Measurements from ENCODE around the gene IST1. TPM values are rescaled to one million over a fixed set of nuclear protein-coding genes. Genes with fewer than 3 reads are reported as not detected.
A peak's percentile ranks its signal among the peaks of the same experiment; 100 is the strongest.

IST1 gene
- total and polyA plus RNA-seq, 9 of the 15 experiments (the other 6 are each of a cell fraction or from before 2014, with no cell fraction given), result 135 to 334 (median 188) TPM

DNA sequence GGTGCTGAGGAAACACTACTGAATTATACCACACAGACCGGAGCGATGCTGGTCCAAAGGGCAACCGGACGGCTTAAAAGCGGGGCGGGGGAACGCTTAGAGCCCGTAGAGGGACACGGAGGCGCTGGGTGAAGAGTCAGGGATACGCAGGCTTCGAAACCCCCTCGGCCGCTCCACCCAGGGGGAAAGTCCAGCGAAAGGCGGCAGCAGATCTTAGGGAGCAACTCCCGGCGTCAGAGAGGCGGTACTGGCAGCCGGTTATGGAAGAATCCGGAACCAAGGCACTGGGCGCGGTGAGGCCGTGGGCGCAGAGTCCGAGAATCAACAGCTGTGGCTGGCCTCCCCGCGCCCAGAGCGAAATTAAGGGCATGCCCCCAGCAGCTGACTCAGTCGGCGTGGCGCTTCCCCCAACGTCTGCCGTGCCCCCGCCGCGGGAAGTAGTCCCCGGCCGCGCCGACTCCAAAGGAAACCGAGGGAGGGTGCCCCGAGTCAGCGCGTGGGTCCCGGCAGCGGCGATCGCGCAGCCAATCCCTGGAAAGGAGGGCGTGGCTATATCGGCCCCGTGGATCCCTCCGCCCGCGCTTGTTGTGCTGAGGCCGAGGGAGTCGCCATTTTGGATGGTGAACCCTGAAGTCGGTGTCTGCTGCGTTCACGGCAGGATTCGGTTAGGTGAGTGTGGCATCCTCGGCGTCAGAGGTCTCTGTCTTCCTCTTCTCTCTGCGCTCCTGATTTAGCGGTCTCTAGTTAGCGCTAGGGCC is at the start of gene IST1 (continued):
- TF ChIP-seq ZBTB7A (IDR thresholded peaks at IDR 0.05; ENCODE audit: borderline replicate concordance, control insufficient read depth, low read depth, low read length), result peak; percentile 71; the same call in 1 of the 2 replicates
- TF ChIP-seq NEUROD1 (IDR thresholded peaks at IDR 0.05; ENCODE audit: borderline replicate concordance, low read depth, low read length, partially characterized antibody), result peak; percentile 74
- peak in 1 of 2 experiments; percentile 53; a peak in 1 of 4 replicates for TF ChIP-seq TBL1XR1 (IDR thresholded peaks at IDR 0.05; ENCODE audit: low read length in 2 of 2)
- no peak for TF ChIP-seq ZNF644 (tag; IDR thresholded peaks at IDR 0.05; ENCODE audit: low read depth)
- 0 out of 2 replicates have a peak, but pooled peaks have one; percentile 42 for TF ChIP-seq RNF2 (IDR thresholded peaks at IDR 0.05)
- peak; percentile 77 to 82 for TF ChIP-seq E2F6 (IDR thresholded peaks at IDR 0.05; ENCODE audit: borderline replicate concordance in 1 of 2, extremely low read depth in 1 of 2, insufficient read depth in 1 of 2, insufficient read length in 1 of 2, low read depth in 1 of 2, low read length in 1 of 2, poor library complexity in 1 of 2, severe bottlenecking in 1 of 2)
- no peak for TF ChIP-seq HDGF (IDR thresholded peaks at IDR 0.05)
- TF ChIP-seq, protein P1, sequence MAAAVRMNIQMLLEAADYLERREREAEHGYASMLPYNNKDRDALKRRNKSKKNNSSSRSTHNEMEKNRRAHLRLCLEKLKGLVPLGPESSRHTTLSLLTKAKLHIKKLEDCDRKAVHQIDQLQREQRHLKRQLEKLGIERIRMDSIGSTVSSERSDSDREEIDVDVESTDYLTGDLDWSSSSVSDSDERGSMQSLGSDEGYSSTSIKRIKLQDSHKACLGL (CRISPR knock-in tag; IDR thresholded peaks at IDR 0.05; ENCODE audit: borderline replicate concordance, poor library complexity, severe bottlenecking), result peak; percentile 18
- TF ChIP-seq DACH1 (IDR thresholded peaks at IDR 0.05; ENCODE audit: partially characterized antibody), result peak; percentile 93
- no peak for TF ChIP-seq CHD1 (IDR thresholded peaks at IDR 0.05; ENCODE audit: low read length)
- TF ChIP-seq NR2C1 (IDR thresholded peaks at IDR 0.05), result peak; percentile 68
- peak; percentile 80 for TF ChIP-seq NR2C1 (tag; IDR thresholded peaks at IDR 0.05)
- TF ChIP-seq, protein P2, sequence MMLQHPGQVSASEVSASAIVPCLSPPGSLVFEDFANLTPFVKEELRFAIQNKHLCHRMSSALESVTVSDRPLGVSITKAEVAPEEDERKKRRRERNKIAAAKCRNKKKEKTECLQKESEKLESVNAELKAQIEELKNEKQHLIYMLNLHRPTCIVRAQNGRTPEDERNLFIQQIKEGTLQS (IDR thresholded peaks at IDR 0.05), result peak; percentile 77
- TF ChIP-seq, protein P2 (CRISPR knock-in tag; conservative IDR thresholded peaks at IDR 0.05), result peak; percentile 72; the same call in 1 of the 2 replicates
- TF ChIP-seq MCM7 (IDR thresholded peaks at IDR 0.05), result no peak
- TF ChIP-seq BRD9 (IDR thresholded peaks at IDR 0.05; ENCODE audit: low read depth, partially characterized antibody), result peak; percentile 71
- peak; percentile 86 for TF ChIP-seq POLR2B (IDR thresholded peaks at IDR 0.05; ENCODE audit: low read depth, partially characterized antibody)
- TF ChIP-seq SMAD4 (CRISPR knock-in tag; conservative IDR thresholded peaks at IDR 0.05), result peak; percentile 94
- peak; percentile 70 for TF ChIP-seq MYNN (IDR thresholded peaks at IDR 0.05)
- no peak for TF ChIP-seq MYNN (CRISPR knock-in tag; IDR thresholded peaks at IDR 0.05)
- TF ChIP-seq CCAR2 (IDR thresholded peaks at IDR 0.05; ENCODE audit: low read depth, low read length), result no peak
- TF ChIP-seq PHB2 (IDR thresholded peaks at IDR 0.05; ENCODE audit: low read depth), result no peak
- TF ChIP-seq KDM5B (IDR thresholded peaks at IDR 0.05; ENCODE audit: insufficient replicate concordance, low read depth, low read length), result peak; percentile 87
- peak; percentile 88 for TF ChIP-seq POLR2AphosphoS5 (IDR thresholded peaks at IDR 0.05; ENCODE audit: control insufficient read depth, insufficient read depth, low read depth, low read length)
- TF ChIP-seq TAF9B (IDR thresholded peaks at IDR 0.05; ENCODE audit: partially characterized antibody), result peak; percentile 98
- TF ChIP-seq RBBP5 (IDR thresholded peaks at IDR 0.05; ENCODE audit: borderline replicate concordance, insufficient read depth, low read length, poor library complexity, severe bottlenecking), result peak; percentile 65

Measured in K562 (cell line).